SW480 (cell line): ENCODE results near the gene ASPA.
"Not testable (repeated sequence)": the region's sequence is repeated elsewhere in the genome, so short reads cannot be mapped to it uniquely, and the experiment has no call there.

Experiments
- DNase-seq: peaks from one replicate; pipeline ENCODE4 v3.0.0-alpha.2; 2016; ENCODE audit warnings: low spot score

ASPA gene

GRCh38 chr17:3507869-3508268 is 32.1 kb downstream of the ASPA start:
- DNase-seq: no peak

GRCh38 chr17:3510090-3510489 is 34.3 kb downstream of the ASPA start:
- no peak for DNase-seq

- no peak for DNase-seq
Observed at GRCh38 chr17:3511852-3512504, 36.2 kb downstream of the ASPA start.

GRCh38 chr17:3512505-3513171 is 36.8 kb downstream of the ASPA start:
- DNase-seq: no peak

- DNase-seq: no peak
Observed at GRCh38 chr17:3513305-3514035, 37.7 kb downstream of the ASPA start.

GRCh38 chr17:3514167-3514566 is 38.4 kb downstream of the ASPA start:
- not testable (repeated sequence) for DNase-seq

GRCh38 chr17:3514873-3515272 is 39.1 kb downstream of the ASPA start:
- no peak for DNase-seq

- not testable (repeated sequence) for DNase-seq
Observed at GRCh38 chr17:3519472-3519871, 43.7 kb downstream of the ASPA start.

GRCh38 chr17:3524024-3524423 is 48.2 kb downstream of the ASPA start:
- no peak for DNase-seq

- no peak for DNase-seq
Observed at GRCh38 chr17:3526491-3526890, 50.7 kb downstream of the ASPA start.

- no peak for DNase-seq
Observed at GRCh38 chr17:3526971-3527370, 51.2 kb downstream of the ASPA start.

- no peak for DNase-seq
Observed at GRCh38 chr17:3527468-3527867, 51.7 kb downstream of the ASPA start.

GRCh38 chr17:3527896-3528295 is 52.1 kb downstream of the ASPA start:
- no peak for DNase-seq

GRCh38 chr17:3528403-3528851 is 52.6 kb downstream of the ASPA start:
- DNase-seq: no peak

GRCh38 chr17:3528880-3529511 is 53.2 kb downstream of the ASPA start:
- DNase-seq: no peak

- no peak for DNase-seq
Observed at GRCh38 chr17:3529817-3530741, 54.3 kb downstream of the ASPA start.

- no peak for DNase-seq
Observed at GRCh38 chr17:3531266-3532101, 55.7 kb downstream of the ASPA start.

- DNase-seq: no peak
Observed at GRCh38 chr17:3532106-3532858, 56.5 kb downstream of the ASPA start.

GRCh38 chr17:3532859-3533142 is 57.0 kb downstream of the ASPA start:
- no peak for DNase-seq

- DNase-seq: no peak
Observed at GRCh38 chr17:3533752-3534151, 58.0 kb downstream of the ASPA start.
